H1 (cell line): ENCODE data around the gene FRMPD1.

Source experiments
- CBX8 ChIP-seq: fragments of 300-800, 300-1000 bp; sonication (generic); IDR thresholded peaks from 2 replicates; pipeline ENCODE4 v1.7.1; 2016; ENCODE audit warnings: low read depth, low read length, borderline replicate concordance
- CEBPB ChIP-seq: IDR thresholded peaks from 2 replicates; pipeline ENCODE4 v1.6.1; 2012; ENCODE audit warnings: low read depth, low read length
- CTCF ChIP-seq, 3 experiments: IDR thresholded peaks; 1 replicate in 2 of 3; 2 replicates in 1 of 3; pipeline versions ENCODE4 v1.5.1 to v1.6.1; 2011; ENCODE audit warnings: low read length in 3 of 3, mild to moderate bottlenecking in 3 of 3, inconsistent platforms in 2 of 3, low read depth in 1 of 3, moderate library complexity in 1 of 3; ENCODE audit not compliant: insufficient read depth in 1 of 3; ENCODE audit errors: control extremely low read depth in 1 of 3
- E2F6 ChIP-seq: IDR thresholded peaks from 2 replicates; pipeline ENCODE4 v1.6.1; 2012; ENCODE audit warnings: inconsistent platforms
- EZH2 ChIP-seq: fragments of 200-600 bp; sonication (generic); IDR thresholded peaks from 2 replicates; pipeline ENCODE4 v1.7.1; 2012; ENCODE audit warnings: low read depth, mild to moderate bottlenecking, moderate library complexity, low read length, inconsistent platforms; ENCODE audit not compliant: severe bottlenecking
- GABPA ChIP-seq: IDR thresholded peaks from 2 replicates; pipeline ENCODE4 v1.6.1; 2011; ENCODE audit warnings: mild to moderate bottlenecking, low read length, moderate library complexity, borderline replicate concordance; ENCODE audit not compliant: insufficient read depth
- HDAC6 ChIP-seq: IDR thresholded peaks from one replicate; pipeline ENCODE4 v1.7.1; 2012; ENCODE audit warnings: low read depth, mild to moderate bottlenecking, inconsistent platforms, low read length, moderate library complexity
- JUN ChIP-seq: IDR thresholded peaks from 2 replicates; pipeline ENCODE4 v1.6.1; 2011; ENCODE audit warnings: low read depth, mild to moderate bottlenecking, improper control_type of control experiment, low read length
- MAX ChIP-seq: IDR thresholded peaks from 2 replicates; pipeline ENCODE4 v1.6.1; 2012; ENCODE audit warnings: inconsistent platforms
- NANOG ChIP-seq: IDR thresholded peaks from 2 replicates; pipeline ENCODE4 v1.6.1; 2011; ENCODE audit warnings: low read length, low read depth, mild to moderate bottlenecking, inconsistent platforms; ENCODE audit not compliant: insufficient read depth, poor library complexity, severe bottlenecking
- POLR2A ChIP-seq, 2 experiments: IDR thresholded peaks; 1 replicate in 1 of 2; 2 replicates in 1 of 2; pipeline ENCODE4 v1.6.1; 2011; ENCODE audit warnings: low read depth in 2 of 2, low read length in 2 of 2, mild to moderate bottlenecking in 2 of 2; ENCODE audit errors: control extremely low read depth in 1 of 2
- POLR2AphosphoS5 ChIP-seq: IDR thresholded peaks from 2 replicates; pipeline ENCODE4 v1.6.1; 2011; ENCODE audit warnings: low read depth, low read length
- SIN3A ChIP-seq, 2 experiments: IDR thresholded peaks in 1 of 2; conservative IDR thresholded peaks in 1 of 2; 2 replicates each; pipeline ENCODE4 v1.6.1; 2011 to 2012; ENCODE audit warnings: low read length in 2 of 2, improper control_type of control experiment in 1 of 2, low read depth in 1 of 2, mild to moderate bottlenecking in 1 of 2
- SP4 ChIP-seq: IDR thresholded peaks from 2 replicates; pipeline ENCODE4 v1.6.1; 2012; ENCODE audit warnings: low read length, inconsistent platforms

- TF ChIP-seq POLR2AphosphoS5: no peak
- TF ChIP-seq MAX: no peak
- TF ChIP-seq NANOG: no peak
- TF ChIP-seq JUN: no peak
- no peak for TF ChIP-seq CBX8
- no peak for TF ChIP-seq POLR2A (IDR thresholded peaks at IDR 0.05; ENCODE audit: control extremely low read depth in 1 of 2, low read depth in 2 of 2, low read length in 2 of 2)
- no peak for TF ChIP-seq CTCF (IDR thresholded peaks at IDR 0.05; ENCODE audit: control extremely low read depth in 1 of 3, insufficient read depth in 1 of 3, low read depth in 1 of 3, low read length in 3 of 3)
- no peak for TF ChIP-seq EZH2
- TF ChIP-seq E2F6: no peak
- TF ChIP-seq CEBPB: no peak
- no peak for TF ChIP-seq GABPA
- TF ChIP-seq SIN3A (conservative IDR thresholded peaks at IDR 0.05 in 1 of 2, IDR thresholded peaks at IDR 0.05 in 1 of 2; ENCODE audit: low read depth in 1 of 2, low read length in 2 of 2): no peak
- TF ChIP-seq HDAC6: no peak
- no peak for TF ChIP-seq SP4
These were observed 14.9 kb upstream of the FRMPD1 start for GRCh38 chr9:37635808-37636207.
